Renal cortex interstitium (tissue), 11 donors: ENCODE measurements around the gene VAC14. TPM values are rescaled to one million over a fixed set of nuclear protein-coding genes. Genes with fewer than 3 reads are reported as not detected.
"Not testable (repeated sequence)": the region's sequence is repeated elsewhere in the genome, so short reads cannot be mapped to it uniquely, and the experiment has no call there.

Experiments
- DNase-seq, 11 donors: peaks; one replicate each; pipeline ENCODE4 v3.0.0-alpha.2; 2013; ENCODE audit warnings: low read depth in 9 of 11, low spot score in 4 of 11; ENCODE audit errors: extremely low read depth in 1 of 11
- polyA plus RNA-seq, 3 donors: library from polyadenylated mRNA; unstranded; fragments of 120-200 nt; gene quantifications; one replicate each; pipeline ENCODE4 v1.2.1, GENCODE V29; 2013; ENCODE audit not compliant: insufficient read length in 3 of 3

The VAC14 gene
- polyA plus RNA-seq, 3 donors = 38.3 to 44.0 (median 44.0) TPM

GRCh38 chr16:70680495-70681381 is 120.2 kb downstream of the VAC14 start:
- DNase-seq = no peak

DNA sequence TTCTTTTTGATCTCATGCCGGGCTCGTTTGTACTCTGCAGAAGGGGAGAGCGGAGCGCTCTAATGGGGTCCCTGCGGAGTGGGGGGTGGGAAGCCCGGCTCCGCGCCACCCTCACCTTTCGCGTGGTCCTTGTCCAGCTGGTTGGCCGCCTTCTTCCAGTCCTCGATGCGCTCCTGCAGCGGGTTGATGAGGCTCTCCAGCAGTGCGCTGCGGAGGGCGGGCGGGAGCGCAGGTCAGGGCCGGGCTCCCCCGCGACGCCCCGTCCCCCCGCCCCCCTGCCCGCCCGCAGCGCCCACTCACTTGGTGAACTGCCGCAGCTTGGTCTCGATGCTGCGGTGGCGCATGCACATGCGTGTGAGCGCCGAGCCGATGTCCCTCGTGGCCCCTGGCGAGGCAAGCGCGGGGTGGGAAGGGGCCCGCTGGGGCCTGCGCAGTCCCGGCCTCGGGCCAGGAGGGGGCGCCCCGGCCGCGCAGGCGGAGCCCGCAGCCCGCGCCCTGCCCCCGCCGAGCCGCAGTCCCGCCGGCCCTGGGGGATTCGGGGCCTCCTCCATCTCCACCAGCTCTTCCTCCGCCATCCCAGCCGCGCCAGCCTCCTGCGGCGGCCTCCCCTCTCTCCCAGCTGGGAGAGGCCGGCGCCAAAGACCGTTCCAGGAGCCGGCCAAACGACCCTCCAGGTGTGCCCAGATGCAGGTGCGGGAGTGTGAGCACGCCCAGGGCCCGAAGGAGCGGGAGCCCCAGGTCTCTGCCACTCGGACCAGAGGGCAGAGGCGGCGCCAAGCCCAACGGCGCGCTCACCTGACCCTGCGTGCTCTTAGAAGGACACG is 121.1 kb downstream of the VAC14 start:
- DNase-seq = no peak

DNA sequence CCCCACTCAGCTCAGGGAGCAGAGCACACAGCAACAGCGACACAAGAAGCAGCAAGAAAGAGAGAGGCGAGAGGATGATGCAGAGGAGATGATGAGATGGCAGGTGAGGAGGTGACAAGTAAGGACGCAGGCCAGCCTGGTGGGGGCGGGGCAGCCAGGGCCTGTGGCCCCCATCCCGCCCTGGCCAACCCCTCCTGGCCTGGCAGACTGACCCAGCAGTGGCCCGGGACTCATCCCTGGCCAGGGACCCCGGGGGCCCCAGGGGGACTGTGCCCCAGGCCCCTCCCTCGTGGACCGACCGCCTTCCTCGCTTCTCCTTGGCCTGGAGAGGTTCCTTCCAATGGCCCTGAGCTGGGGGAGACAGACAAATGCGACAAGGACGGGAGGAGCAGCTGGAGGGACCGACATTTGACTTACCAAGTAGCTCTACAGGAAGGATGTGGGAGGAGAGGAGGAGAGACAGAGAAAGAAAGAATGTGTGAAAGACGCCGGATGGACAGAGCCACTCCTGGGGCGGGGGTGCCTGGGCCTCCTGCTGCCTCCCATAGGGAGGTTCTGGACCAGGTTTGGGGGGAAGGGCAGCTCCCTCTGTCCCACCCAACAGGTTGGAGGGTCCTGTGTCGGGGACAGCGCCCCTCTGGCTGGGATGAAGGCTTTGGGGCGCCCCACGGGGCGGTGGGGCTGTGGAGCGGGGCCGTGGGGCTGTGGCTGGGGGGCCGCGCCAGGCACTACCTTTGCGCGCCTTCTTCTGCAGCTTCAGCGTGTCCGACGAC is 121.9 kb downstream of the VAC14 start:
- no peak for DNase-seq

GRCh38 chr16:70678121-70678897 is 122.6 kb downstream of the VAC14 start:
- DNase-seq = no peak

DNA sequence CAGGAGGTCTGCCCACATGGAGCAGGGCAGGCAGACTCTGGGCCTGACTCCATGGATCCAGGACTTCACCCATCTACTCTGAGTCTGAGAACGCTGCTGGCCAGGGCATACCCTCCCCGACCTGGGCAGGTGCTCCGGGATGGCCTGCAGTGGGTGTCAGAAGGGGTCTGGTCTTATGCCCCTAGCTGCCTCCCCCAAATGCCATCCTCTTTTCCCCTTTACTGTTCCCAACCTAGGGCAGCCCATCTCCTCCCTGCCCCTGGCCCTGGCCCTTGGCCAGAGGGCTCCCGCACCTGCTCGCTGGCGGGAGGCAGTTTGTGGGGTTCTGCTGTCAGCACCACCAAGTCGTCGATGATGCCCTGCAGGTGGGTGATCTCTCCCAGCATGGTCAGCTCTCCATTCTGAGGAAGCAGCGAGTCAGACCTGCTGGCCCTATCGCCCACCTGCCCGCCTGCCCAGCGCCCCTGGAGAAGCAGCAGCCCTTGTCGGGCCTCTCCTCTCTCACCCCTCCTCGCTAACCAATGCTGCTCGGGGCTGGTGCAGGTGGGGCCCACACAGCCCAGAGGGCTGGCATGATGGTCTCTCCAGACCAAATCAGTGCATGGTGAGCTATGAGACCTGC is 123.3 kb downstream of the VAC14 start:
- no peak for DNase-seq

DNA sequence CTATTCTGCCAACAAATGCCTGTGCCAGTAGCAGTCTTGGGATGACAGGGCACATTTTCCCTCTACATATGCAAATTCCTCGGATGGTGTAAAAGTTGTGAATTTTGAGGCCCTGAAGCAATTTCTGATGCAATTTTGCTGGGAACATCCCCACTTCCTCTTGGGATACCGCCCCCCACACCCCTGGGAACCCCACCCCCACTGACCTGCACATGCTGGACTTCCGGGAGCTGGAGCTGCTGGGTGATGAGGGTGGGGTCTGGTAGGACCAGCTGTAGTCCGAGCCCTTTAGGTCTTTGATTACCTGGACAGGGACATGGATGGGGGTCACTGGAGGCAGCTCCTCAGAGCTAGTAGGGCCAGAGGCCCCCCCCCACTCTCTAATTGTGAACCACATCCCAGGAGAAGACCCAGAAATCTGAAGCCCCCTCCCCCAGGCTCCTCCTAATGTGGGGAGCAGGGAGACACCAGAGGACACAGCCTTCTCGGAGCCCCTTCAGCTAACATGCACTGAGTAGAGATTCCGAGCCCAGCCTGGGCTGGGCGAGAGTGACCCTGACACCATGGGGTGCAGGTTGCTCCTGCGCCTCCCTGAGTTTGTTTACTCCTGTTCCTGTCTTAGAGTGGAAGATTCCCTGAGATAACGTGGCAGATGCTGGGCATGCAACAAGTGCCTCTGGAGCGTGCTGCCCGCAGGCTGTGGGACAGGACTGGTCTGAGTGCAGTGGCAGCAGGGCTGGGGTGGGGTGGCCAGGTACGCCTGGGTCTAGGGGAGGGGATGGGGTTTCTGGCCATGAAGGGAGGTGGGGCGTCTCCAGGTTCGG is 124.1 kb downstream of the VAC14 start:
- DNase-seq = no peak

DNA sequence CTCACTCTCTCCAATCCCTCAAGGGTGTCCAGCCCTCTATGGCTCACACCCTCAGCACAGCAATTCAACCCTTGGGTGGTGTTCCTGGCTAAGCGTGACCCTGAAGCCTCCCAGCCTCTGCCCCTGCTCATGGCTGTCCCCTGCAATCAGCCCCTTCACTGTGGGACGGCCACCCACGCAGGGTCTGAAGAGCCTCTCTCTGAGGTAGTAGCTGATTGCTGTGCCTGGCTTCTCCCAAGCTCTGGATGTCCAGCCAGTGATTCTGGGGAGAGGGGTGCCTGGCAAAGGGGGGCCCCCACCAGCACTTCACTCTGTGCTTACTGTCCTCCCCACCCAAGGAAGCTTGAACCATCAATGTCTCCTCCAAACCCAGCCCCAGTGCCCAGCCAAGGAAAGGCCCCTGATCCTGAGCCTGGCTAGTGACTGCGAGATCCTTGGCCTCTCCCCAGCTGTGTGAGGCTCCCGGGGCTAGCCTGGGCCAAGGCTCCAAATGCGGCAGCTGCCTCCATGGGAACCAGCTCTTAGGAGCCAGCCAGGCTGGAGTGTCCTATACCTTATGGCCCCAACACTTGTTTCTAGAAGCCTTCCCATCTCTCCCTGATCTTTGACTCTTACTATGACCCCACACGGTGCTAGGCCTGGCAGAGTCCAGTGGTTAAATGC is 125.0 kb downstream of the VAC14 start:
- no peak for DNase-seq

DNA sequence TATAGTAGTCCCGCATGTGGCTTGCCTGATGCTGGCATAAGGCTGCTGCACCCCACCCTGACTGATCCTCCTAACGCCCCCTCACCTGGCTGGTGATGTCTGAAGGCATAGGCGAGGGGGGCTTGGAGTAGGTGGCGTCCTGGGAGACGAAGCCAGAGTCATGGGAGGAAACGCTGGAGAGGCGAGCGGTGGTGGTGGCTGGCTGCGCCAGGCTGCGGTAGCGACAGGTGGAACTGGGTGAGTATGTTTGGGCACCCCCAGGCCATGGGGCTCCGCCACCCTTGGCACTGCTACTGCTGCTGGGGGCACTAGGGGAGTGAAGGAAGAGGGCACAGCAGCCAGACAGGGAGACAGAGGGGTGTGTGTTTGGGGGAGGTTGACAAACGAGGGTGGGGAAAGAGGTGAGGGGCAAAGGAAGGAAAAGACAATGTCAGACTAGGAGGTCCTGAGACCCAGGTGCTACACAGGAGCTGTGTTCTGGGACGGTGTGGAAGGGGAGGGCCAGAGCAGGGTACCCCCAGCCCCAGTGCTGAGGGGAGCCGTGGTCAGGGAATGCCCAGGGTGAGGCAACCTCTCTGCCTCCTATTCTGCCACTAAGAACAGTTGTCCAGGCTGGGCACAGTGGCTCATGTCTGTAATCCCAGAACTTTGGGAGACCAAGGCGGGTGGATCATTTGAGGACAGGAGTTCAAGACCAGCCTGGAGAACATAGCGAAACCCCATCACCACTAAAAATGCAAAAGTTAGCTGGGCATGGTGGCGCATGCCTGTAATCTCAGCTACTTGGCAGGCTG is 126.5 kb downstream of the VAC14 start:
- no peak for DNase-seq

DNA sequence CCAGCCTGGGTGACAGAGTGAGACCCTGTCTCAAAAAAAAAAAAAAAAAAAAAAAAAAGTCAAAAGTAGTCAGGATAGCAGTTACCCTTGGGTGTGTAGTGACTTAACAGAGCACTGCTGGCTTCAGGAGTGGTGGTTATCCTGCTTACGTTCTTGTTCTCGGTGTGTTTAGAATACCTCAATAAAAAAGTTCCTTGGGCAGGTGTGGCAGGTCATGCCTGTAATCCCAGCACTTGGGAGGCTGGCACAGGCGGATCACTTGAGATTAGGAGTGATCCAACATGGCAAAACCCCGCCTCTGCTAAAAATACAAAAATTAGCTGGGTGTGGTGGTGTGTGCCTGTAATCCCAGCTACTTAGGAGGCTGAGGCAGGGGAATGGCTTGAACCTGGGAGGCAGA is 130.0 kb downstream of the VAC14 start:
- not testable (repeated sequence) for DNase-seq

DNA sequence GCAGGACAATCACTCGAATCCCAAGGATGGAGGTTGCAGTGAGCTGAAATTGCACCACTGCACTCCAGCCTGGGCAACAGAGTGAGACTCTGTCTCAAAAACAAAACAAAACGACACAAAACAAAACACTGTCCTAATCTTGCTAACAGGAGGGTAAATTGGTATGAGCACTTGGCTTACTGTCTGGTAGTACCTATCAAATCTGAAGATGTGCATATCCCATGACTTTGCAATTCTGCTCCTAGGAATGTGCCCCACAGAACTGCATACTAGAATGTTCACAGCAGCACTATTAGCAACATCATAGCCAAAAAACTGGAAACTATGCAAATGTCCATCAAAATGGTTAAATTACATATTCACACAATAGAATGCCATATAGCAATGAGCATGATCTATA is 130.8 kb downstream of the VAC14 start:
- no peak for DNase-seq

DNA sequence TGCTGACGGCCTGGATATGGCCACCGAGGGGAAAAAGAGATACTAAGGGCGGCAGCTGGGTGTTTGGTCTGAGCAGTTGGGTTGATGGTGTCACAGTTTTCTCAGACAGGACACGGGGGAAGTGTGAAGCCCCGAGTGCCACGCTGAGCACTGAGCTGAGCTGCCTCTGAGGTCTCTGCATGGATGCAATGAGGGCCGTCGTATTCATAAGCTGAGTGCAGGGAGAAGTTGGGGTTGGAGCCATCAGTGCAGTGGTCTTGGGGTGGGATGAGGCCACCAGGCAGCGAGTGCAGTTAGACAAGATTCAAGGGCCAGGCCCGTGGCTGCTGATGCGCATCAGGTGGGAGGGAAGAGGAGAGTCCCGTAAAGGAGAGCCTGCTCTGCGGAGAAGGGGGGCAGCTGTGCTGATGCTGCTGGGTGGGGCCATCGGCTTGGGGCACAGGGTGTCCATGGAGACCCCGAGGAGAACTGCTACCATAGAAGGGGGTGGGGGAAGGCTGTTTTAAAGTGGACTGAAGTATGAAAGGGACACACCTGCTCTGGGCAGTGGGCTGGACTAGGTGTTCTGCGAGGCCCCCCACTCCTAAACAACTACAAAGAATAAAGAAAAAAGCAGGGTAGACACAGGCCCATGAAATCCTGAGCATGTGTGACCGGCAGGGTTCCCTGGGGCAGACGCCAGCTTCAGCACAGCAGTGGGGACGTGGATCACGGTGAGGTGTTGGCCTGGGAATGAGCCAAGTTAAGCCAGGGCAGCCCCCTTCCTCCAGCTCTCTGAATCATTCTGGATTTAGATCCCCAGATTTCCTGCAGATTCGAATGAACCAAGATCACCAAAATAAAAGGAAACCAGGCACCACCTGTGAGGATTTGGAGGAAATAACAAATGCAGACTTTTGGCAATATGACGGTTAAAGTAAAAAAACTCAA is 134.9 kb downstream of the VAC14 start:
- no peak for DNase-seq

DNA sequence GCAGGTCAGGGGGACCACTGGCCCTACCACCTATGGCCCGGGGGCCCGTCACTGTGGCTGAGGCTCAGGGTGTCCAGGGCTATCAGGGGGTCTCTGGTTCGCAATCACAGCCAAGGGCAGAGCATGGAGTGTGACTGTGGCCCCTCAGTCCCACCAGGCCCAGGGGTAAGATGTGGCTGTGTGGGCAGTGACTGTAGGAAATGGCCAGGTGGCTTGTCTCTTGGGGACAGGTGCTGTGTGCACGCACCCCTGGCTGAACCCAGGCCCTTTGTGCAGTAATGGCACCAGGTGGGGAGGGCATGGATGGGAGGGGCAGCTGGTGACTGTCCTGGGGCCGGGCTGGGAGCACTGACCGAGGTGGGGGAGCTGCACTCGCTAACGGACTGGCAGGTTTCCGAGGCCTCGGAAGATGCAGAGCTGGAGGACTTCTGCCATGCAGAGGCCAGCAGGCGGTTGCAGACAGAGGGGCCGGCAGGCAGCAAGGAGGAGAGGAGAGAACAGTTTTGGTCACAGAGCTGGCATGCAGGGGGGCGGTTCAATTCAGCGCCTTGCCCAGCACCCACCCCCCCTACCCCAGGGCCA is 135.8 kb downstream of the VAC14 start:
- no peak for DNase-seq

- DNase-seq = no peak
These were observed 136.4 kb downstream of the VAC14 start for GRCh38 chr16:70664325-70665112.
